Activated CD8-positive, alpha-beta T cell treated with anti-CD3 and anti-CD28 coated beads, Interleukin-2, amount 10 ng/mL, durations not matched to agents 7 days and 5 days (primary cell): ENCODE results near the gene ATL2. TPM values are rescaled to one million over a fixed set of nuclear protein-coding genes. Genes with fewer than 3 reads are reported as not detected.
"Not testable (repeated sequence)": the region's sequence is repeated elsewhere in the genome, so short reads cannot be mapped to it uniquely, and the experiment has no call there.

Source experiments
- ATAC-seq: fragments of 150-1000 bp; cut with Tn5 transposase; one replicate; pipeline ENCODE4 v1.10.0; 2021; ENCODE audit warnings: moderate library complexity
- CTCF ChIA-PET: fragments of 350-600 bp; sonication (Branson Sonifier 250); formaldehyde crosslinking; loops from one replicate; lab custom pipeline; 2021; ENCODE audit warnings: antibody characterized with exemption; lab: Charles Lee
- POLR2A ChIA-PET: fragments of 350-600 bp; sonication (Branson Sonifier 250); formaldehyde crosslinking; loops from one replicate; lab custom pipeline; 2021; ENCODE audit warnings: antibody characterized with exemption; lab: Charles Lee
- DNase-seq: peaks from one replicate; pipeline ENCODE4 v3.0.0-alpha.2; 2020
- H3K27ac Mint-ChIP-seq: one replicate; pipeline ENCODE4 v1.8.0; 2021; ENCODE audit warnings: mild to moderate bottlenecking, mixed read lengths
- H3K27me3 Mint-ChIP-seq: one replicate; pipeline ENCODE4 v1.8.0; 2021; ENCODE audit warnings: low read depth, mixed read lengths
- H3K36me3 Mint-ChIP-seq: one replicate; pipeline ENCODE4 v1.8.0; 2021; ENCODE audit warnings: low read depth, mixed read lengths
- H3K4me1 Mint-ChIP-seq: one replicate; pipeline ENCODE4 v1.8.0; 2021; ENCODE audit warnings: low read depth, mixed read lengths
- H3K4me3 Mint-ChIP-seq: one replicate; pipeline ENCODE4 v1.8.0; 2021; ENCODE audit warnings: mild to moderate bottlenecking, mixed read lengths
- H3K9me3 Mint-ChIP-seq: one replicate; pipeline ENCODE4 v1.8.0; 2022; ENCODE audit warnings: mixed read lengths; ENCODE audit not compliant: insufficient read depth
- total RNA-seq, 2 experiments: library from RNA; stranded (reverse); gene quantifications; one replicate each; pipeline ENCODE4 v1.2.3, GENCODE V29; 2021

ATL2 gene
- total RNA-seq, 2 experiments from 2014 or later, result 50.5 to 58.7 TPM

- Mint-ChIP-seq H3K27me3 (peaks cover 5% of the 10 kb centered on the region), H3K27ac (no peak overlapping the region), H3K4me1 (peaks cover 28% of the 10 kb centered on the region), H3K9me3 (no peaks in the 10 kb centered on the region), H3K36me3 (peaks cover 3% of the 10 kb centered on the region), H3K4me3 (no peak overlapping the region)
- ChIA-PET POLR2A (interaction anchor here (1.4 kb wide), 1 partner anchor 11 kb away, joined by 5 read pairs; no protein-coding TSS in a partner anchor), CTCF (no interaction called here)
- ATAC-seq, result no peak
- no peak for DNase-seq
Observed at GRCh38 chr2:38386377-38386776, 9.3 kb upstream of the ATL2 start.

- Mint-ChIP-seq H3K4me3 (no peak overlapping the region), H3K4me1 (peaks cover 36% of the 10 kb centered on the region), H3K27ac (no peak overlapping the region), H3K27me3 (no peaks in the 10 kb centered on the region), H3K9me3 (no peaks in the 10 kb centered on the region), H3K36me3 (peaks cover 3% of the 10 kb centered on the region)
- DNase-seq (no peak), ATAC-seq (no peak)
- ChIA-PET CTCF (no interaction called here), POLR2A (no interaction called here)
Observed at GRCh38 chr2:38384338-38384737, 7.3 kb upstream of the ATL2 start.

- CTCF ChIA-PET, ATAC-seq, POLR2A ChIA-PET, H3K4me3 Mint-ChIP-seq, H3K36me3 Mint-ChIP-seq, H3K27me3 Mint-ChIP-seq, H3K27ac Mint-ChIP-seq, DNase-seq, H3K9me3 Mint-ChIP-seq: not testable (repeated sequence)
- H3K4me1 Mint-ChIP-seq, result peaks cover 34% of the 10 kb centered on the region
Observed at GRCh38 chr2:38383741-38384140, 6.7 kb upstream of the ATL2 start.

- POLR2A ChIA-PET, result no interaction called here
- H3K9me3 Mint-ChIP-seq, result no peaks in the 10 kb centered on the region
- no peak for DNase-seq
- H3K36me3 Mint-ChIP-seq, result no peaks in the 10 kb centered on the region
- H3K27me3 Mint-ChIP-seq, result no peaks in the 10 kb centered on the region
- no peak overlapping the region for H3K4me3 Mint-ChIP-seq
- ATAC-seq, result no peak
- H3K4me1 Mint-ChIP-seq, result peaks cover 29% of the 10 kb centered on the region
- no peak overlapping the region for H3K27ac Mint-ChIP-seq
- CTCF ChIA-PET, result no interaction called here
Observed at GRCh38 chr2:38381381-38382143, 4.5 kb upstream of the ATL2 start.

- Mint-ChIP-seq H3K27me3 (no peaks in the 10 kb centered on the region), H3K4me1 (peaks cover 35% of the 10 kb centered on the region), H3K36me3 (peaks cover 2% of the 10 kb centered on the region), H3K27ac (peak overlapping the region; percentile 74), H3K4me3 (peak overlapping the region; percentile 32), H3K9me3 (no peaks in the 10 kb centered on the region)
- ChIA-PET POLR2A (no interaction called here), CTCF (interaction anchor here (1.2 to 1.6 kb wide), 3 partner anchors 86 to 129 kb away, joined by 3 to 5 read pairs (median 3); no protein-coding TSS in a partner anchor)
- DNase-seq (peak; percentile 38), ATAC-seq (peak; percentile 8)
Observed at GRCh38 chr2:38380397-38381130, 3.5 kb upstream of the ATL2 start.

- Mint-ChIP-seq H3K9me3 (no peaks in the 10 kb centered on the region), H3K36me3 (peaks cover 10% of the 10 kb centered on the region), H3K27ac (peak overlapping the region; percentile 94), H3K4me1 (peaks cover 46% of the 10 kb centered on the region), H3K4me3 (peak overlapping the region; percentile 97), H3K27me3 (no peaks in the 10 kb centered on the region)
- ATAC-seq (peak; percentile 64), DNase-seq (peak; percentile 67)
- CTCF ChIA-PET, result interaction anchor here (0.8 to 5.7 kb wide), 22 partner anchors 10 to 132 kb away, joined by 3 to 34 read pairs (median 3); no protein-coding TSS in a partner anchor
- POLR2A ChIA-PET, result interaction anchor here (0.6 to 2.1 kb wide), 12 partner anchors 10 to 375 kb away, joined by 3 to 8 read pairs (median 4); partner anchors contain the start of gene SRSF7
Observed at GRCh38 chr2:38376346-38377049, 575 bp downstream of the ATL2 start.

- Mint-ChIP-seq H3K27ac (peak overlapping the region; percentile 94), H3K4me1 (peaks cover 44% of the 10 kb centered on the region), H3K4me3 (peak overlapping the region; percentile 97), H3K9me3 (no peaks in the 10 kb centered on the region), H3K36me3 (peaks cover 10% of the 10 kb centered on the region), H3K27me3 (no peaks in the 10 kb centered on the region)
- POLR2A ChIA-PET, result interaction anchor here (0.6 to 2.1 kb wide), 11 partner anchors 9 to 375 kb away, joined by 3 to 8 read pairs (median 3); partner anchors contain the start of gene SRSF7
- CTCF ChIA-PET, result interaction anchor here (0.8 to 5.7 kb wide), 22 partner anchors 10 to 133 kb away, joined by 3 to 34 read pairs (median 3); no protein-coding TSS in a partner anchor
- no peak for DNase-seq
- ATAC-seq, result peak; percentile 16
Observed at GRCh38 chr2:38375696-38376345, 1.3 kb downstream of the ATL2 start.

GRCh38 chr2:38374984-38375383, 2.1 kb downstream of the ATL2 start:
- CTCF ChIA-PET, result interaction anchor here (0.6 to 5.7 kb wide), 11 partner anchors 14 to 138 kb away, joined by 3 to 34 read pairs (median 5); no protein-coding TSS in a partner anchor
- Mint-ChIP-seq H3K9me3 (no peaks in the 10 kb centered on the region), H3K36me3 (peaks cover 10% of the 10 kb centered on the region), H3K27ac (no peak overlapping the region), H3K27me3 (no peaks in the 10 kb centered on the region), H3K4me3 (peak overlapping the region; percentile 97), H3K4me1 (peaks cover 38% of the 10 kb centered on the region)
- DNase-seq, result no peak
- no peak for ATAC-seq
- POLR2A ChIA-PET, result interaction anchor here (1.0 to 2.1 kb wide), 3 partner anchors 8 to 21 kb away, joined by 3 to 5 read pairs (median 5); no protein-coding TSS in a partner anchor

GRCh38 chr2:38371235-38371634, 5.8 kb downstream of the ATL2 start:
- Mint-ChIP-seq H3K4me3 (no peak overlapping the region), H3K9me3 (no peaks in the 10 kb centered on the region), H3K27ac (no peak overlapping the region), H3K36me3 (peaks cover 9% of the 10 kb centered on the region), H3K27me3 (no peaks in the 10 kb centered on the region), H3K4me1 (peaks cover 27% of the 10 kb centered on the region)
- no peak for DNase-seq
- ChIA-PET CTCF (interaction anchor here (0.9 to 1.1 kb wide), 2 partner anchors 12 to 131 kb away, joined by 3 to 5 read pairs; no protein-coding TSS in a partner anchor), POLR2A (interaction anchor here (0.6 kb wide), 1 partner anchor 103 kb away, joined by 3 read pairs; no protein-coding TSS in a partner anchor)
- no peak for ATAC-seq

- POLR2A ChIA-PET, result interaction anchor here (0.6 kb wide), 1 partner anchor 103 kb away, joined by 3 read pairs; no protein-coding TSS in a partner anchor
Observed at GRCh38 chr2:38370664-38371063, 6.4 kb downstream of the ATL2 start.

More at GRCh38 chr2:38370664-38371063, 6.4 kb downstream of the ATL2 start:
- Mint-ChIP-seq H3K4me1 (peaks cover 24% of the 10 kb centered on the region), H3K27ac (no peak overlapping the region), H3K36me3 (peaks cover 8% of the 10 kb centered on the region), H3K4me3 (no peak overlapping the region), H3K9me3 (no peaks in the 10 kb centered on the region), H3K27me3 (no peaks in the 10 kb centered on the region)
- CTCF ChIA-PET, result interaction anchor here (0.6 to 1.1 kb wide), 3 partner anchors 8 to 131 kb away, joined by 3 to 5 read pairs (median 3); no protein-coding TSS in a partner anchor
- DNase-seq (no peak), ATAC-seq (peak; percentile 34)
